ACC112 (cell line): Measurements from ENCODE around the gene SGTA.

ENCODE experiments used
- H2AFZ ChIP-seq: fragments of 200-600 bp; sonication (generic); one replicate; pipeline ENCODE4 v1.6.0; 2017; ENCODE audit warnings: antibody characterized with exemption, low read length; ENCODE audit not compliant: unreplicated experiment
- H3K27ac ChIP-seq: fragments of 200-600 bp; sonication (generic); 2 replicates; pipeline ENCODE4 v1.5.1; 2014; ENCODE audit warnings: low read depth, mild to moderate bottlenecking, antibody characterized with exemption, low read length, moderate library complexity
- H3K27me3 ChIP-seq: fragments of 200-600 bp; sonication (generic); 2 replicates; pipeline ENCODE4 v1.6.1; 2014; ENCODE audit warnings: mild to moderate bottlenecking, antibody characterized with exemption, low read length, moderate library complexity, mixed read lengths; ENCODE audit not compliant: insufficient read depth
- H3K36me3 ChIP-seq: fragments of 200-600 bp; sonication (generic); 2 replicates; pipeline ENCODE4 v1.6.1; 2016; ENCODE audit warnings: mild to moderate bottlenecking, antibody characterized with exemption, low read length, moderate library complexity, mixed read lengths; ENCODE audit not compliant: insufficient read depth
- H3K4me1 ChIP-seq: fragments of 200-600 bp; sonication (generic); one replicate; pipeline ENCODE4 v1.6.1; 2016; ENCODE audit warnings: low read length, mixed read lengths; ENCODE audit not compliant: insufficient read depth, unreplicated experiment, control insufficient read depth
- H3K4me3 ChIP-seq: fragments of 200-600 bp; sonication (generic); 2 replicates; pipeline ENCODE4 v1.5.1; 2014; ENCODE audit warnings: mild to moderate bottlenecking, low read depth, low read length
- H3K79me2 ChIP-seq: fragments of 200-600 bp; sonication (generic); one replicate; pipeline ENCODE4 v1.6.0; 2016; ENCODE audit warnings: low read length; ENCODE audit not compliant: control insufficient read depth, unreplicated experiment, insufficient read depth

Gene SGTA

DNA sequence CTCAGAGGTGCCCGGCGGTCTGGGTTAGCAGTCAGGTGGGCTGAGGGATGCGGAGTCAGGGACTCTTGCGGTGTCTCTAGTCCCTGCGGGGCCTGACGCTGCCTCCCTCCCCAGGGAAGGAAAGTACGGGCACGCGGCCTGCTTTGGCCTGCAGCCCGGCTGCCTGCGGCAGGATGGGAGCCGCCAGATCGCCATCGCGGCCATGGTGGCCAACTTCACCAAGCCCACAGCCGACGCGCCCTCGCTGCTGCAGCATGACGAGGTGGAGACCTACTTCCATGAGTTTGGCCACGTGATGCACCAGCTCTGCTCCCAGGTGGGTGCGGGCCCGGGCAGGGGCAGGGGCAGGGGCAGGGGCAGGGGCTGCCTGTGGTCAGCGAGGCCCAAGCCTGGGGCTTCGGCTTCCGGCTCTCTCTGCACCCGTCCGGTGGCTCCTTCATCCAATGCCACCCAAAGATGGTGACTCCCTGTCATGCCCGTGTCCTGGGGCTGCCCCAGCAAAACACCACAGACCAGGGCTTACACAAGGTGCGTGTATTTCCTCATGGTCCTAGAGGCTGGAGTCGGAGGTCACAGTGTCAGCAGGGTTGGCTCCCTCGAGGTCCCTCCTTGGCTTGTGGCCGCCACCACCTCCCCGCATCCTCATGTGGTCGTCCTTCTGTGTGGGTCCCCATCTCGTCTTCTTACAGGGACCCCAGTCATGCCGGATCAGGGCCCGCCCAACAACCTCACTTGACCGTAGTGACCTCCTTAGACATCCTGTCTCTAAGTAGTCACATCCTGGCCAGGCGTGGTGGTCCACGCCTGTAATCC lies 25.3 kb upstream of the SGTA start:
- H3K36me3 ChIP-seq = no peaks in the 10 kb centered on the region
- H3K79me2 ChIP-seq = no peaks in the 10 kb centered on the region
- H3K4me1 ChIP-seq = no peaks in the 10 kb centered on the region
- no peak overlapping the region for H3K27ac ChIP-seq
- no peak overlapping the region for H2AFZ ChIP-seq
- H3K4me3 ChIP-seq = no peak overlapping the region
- no peaks in the 10 kb centered on the region for H3K27me3 ChIP-seq

DNA sequence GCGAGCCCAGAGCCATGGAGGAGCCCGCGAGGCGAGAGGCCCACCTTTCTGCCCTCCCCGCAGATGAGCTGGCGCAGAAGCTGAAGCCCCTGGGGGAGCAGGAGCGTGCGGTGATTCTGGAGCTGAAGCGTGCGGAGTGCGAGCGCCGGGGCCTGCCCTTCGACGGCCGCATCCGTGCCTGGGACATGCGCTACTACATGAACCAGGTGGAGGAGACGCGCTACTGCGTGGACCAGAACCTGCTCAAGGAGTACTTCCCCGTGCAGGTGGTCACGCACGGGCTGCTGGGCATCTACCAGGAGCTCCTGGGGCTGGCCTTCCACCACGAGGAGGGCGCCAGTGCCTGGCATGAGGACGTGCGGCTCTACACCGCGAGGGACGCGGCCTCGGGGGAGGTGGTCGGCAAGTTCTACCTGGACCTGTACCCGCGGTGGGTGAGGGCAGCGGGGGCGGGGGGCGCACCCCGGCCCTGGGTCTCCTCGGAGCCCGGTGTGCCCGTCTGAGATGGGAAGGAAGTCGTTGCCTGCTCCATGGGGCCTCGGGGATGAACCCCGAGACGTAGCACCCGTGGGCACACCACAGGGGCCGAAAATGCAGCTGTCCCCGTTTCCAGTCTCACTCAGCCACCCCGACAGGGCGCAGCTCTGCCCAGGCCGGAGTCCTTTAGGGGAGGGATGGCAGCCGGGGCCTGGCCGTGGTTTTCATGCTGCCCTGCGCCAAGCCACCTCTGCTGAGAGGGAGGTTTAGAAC lies 24.5 kb upstream of the SGTA start:
- Histone ChIP-seq H3K4me3 (no peak overlapping the region), H3K4me1 (no peaks in the 10 kb centered on the region), H3K79me2 (no peaks in the 10 kb centered on the region), H3K36me3 (no peaks in the 10 kb centered on the region), H3K27ac (no peak overlapping the region), H3K27me3 (no peaks in the 10 kb centered on the region), H2AFZ (no peak overlapping the region)

- Histone ChIP-seq H3K79me2 (no peaks in the 10 kb centered on the region), H3K4me3 (no peak overlapping the region), H3K36me3 (no peaks in the 10 kb centered on the region), H2AFZ (no peak overlapping the region), H3K27ac (no peak overlapping the region), H3K4me1 (no peaks in the 10 kb centered on the region), H3K27me3 (no peaks in the 10 kb centered on the region)
These were observed 23.8 kb upstream of the SGTA start for GRCh38 chr19:2806736-2807378.

DNA sequence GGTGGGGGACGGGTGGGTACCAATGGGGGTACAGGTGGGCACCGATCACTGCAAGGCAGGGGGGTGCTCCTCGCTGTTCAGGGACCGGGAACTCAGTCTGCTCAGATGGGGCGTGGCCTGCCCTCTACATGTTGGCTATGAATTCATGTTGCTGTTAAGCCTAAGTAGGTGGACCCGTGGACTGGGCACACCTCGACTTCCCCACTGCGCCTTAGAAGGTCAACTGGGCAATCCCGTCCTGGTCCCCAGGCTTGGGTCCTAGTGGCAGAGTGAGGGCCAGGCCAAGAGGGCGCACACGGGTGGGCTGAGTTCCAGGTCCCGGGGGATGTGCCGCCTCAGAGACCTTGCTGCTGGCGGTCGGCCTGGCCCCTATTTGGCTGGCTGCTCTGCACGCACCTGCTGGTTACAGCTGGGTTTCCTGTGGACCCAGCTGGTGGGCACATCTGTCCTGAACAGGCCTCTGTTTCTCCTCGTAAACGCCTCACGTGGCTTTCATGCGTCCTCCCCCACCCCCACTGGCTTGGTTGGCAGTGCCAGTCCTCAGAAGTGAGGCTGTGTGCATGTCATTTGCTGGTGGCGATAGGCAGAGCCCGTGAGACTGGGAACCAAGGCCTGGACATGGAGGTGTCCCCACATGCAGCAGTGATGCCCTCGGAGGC lies 23.0 kb upstream of the SGTA start:
- H3K27me3 ChIP-seq = no peaks in the 10 kb centered on the region
- H3K4me3 ChIP-seq = no peak overlapping the region
- H3K27ac ChIP-seq = no peak overlapping the region
- no peaks in the 10 kb centered on the region for H3K4me1 ChIP-seq
- H3K36me3 ChIP-seq = peaks cover 2% of the 10 kb centered on the region; the same call in 1 of the 2 replicates
- no peaks in the 10 kb centered on the region for H3K79me2 ChIP-seq
- no peak overlapping the region for H2AFZ ChIP-seq

DNA sequence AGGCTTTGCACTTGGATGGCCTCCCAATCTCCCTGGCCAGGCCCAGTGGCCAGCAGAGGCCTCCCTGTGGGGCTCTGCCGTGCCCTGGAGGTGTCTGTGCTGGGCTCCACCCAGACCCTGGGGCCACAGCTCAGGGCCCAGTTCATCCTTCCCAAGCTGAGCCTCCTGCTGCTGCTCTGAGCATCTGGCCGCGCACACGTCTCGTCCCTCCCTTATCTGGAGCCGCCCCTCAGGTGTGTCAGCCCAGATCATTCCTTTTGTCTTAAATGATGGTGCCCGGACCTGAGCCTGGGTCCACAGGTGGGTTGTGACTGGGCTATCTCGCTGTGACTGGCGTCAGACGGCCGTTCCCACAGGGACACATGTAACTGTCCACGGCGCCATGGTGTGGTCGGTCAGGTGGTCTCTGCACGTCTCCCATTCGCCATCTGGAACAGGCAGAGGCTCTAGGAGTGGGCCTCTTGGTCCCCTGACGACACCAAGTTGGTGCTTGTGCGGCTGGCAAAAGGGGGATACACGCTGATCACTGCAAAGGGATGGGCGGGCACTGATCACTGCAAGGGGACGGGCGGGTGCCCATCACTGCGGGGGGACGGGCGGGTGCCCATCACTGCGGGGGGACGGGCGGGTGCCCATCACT lies 22.3 kb upstream of the SGTA start:
- Histone ChIP-seq H2AFZ (no peak overlapping the region), H3K79me2 (no peaks in the 10 kb centered on the region), H3K27ac (no peak overlapping the region), H3K27me3 (no peaks in the 10 kb centered on the region), H3K4me3 (no peak overlapping the region), H3K4me1 (no peaks in the 10 kb centered on the region), H3K36me3 (peaks cover 5% of the 10 kb centered on the region; the same call in 1 of the 2 replicates)

GRCh38 chr19:2804156-2805004 lies 21.3 kb upstream of the SGTA start:
- Histone ChIP-seq H3K36me3 (peaks cover 5% of the 10 kb centered on the region; the same call in 1 of the 2 replicates), H3K27me3 (no peaks in the 10 kb centered on the region), H3K4me3 (no peak overlapping the region), H3K4me1 (no peaks in the 10 kb centered on the region), H3K27ac (no peak overlapping the region), H3K79me2 (no peaks in the 10 kb centered on the region), H2AFZ (no peak overlapping the region)

DNA sequence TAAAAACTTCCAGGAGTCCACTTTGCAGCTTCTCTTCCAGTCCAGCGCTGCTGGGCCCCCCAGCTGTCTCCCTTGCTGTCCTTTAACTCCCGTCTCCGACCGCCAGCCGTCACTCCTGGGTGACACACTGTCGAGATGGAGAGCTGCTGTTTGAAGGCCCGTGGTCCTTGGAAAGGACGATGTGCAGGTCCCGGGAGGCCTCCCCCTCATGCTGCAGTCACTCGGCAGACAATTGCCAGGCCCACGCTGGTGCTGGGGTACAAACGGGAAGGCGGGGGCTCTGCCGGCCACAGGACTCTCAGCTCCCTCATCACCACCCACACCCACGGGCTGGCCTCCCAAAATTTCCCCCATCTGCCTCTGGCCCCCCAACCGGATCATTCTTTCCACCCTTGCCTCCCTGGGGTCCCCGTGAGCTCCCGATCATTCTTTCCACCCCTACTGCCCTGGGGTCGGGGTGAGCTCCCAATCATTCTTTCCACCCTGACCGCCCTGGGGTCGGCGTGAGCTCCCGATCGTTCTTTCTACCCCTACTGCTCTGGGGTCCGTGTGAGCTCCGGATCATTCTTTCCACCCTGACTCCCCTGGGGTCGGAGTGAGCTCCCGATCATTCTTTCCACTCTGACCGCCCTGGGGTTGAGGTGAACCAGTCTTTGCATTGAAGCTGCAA lies 20.5 kb upstream of the SGTA start:
- Histone ChIP-seq H3K27ac (no peak overlapping the region), H3K4me3 (no peak overlapping the region), H3K4me1 (no peaks in the 10 kb centered on the region), H3K36me3 (peaks cover 5% of the 10 kb centered on the region; the same call in 1 of the 2 replicates), H3K79me2 (no peaks in the 10 kb centered on the region), H2AFZ (no peak overlapping the region), H3K27me3 (no peaks in the 10 kb centered on the region)

DNA sequence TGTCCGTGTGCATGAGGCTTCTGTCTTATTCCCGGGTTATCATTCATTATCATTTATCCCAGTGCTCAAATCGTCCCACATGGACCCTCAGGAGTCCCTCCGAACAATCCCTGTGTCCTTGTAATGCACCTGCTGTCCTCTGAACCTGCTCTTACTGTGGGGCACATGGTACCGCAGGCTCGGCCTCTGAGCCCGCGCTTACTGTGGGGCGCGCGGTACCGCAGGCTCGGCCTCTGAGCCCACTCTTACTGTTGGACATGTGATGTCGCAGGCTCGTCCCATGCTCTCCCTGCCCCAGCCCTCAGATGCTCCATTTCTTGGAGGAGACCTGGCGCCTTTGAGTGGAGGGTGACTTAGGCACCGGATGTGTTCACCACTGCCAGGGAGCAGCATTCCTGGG lies 19.8 kb upstream of the SGTA start:
- H3K4me1 ChIP-seq = no peaks in the 10 kb centered on the region
- H3K4me3 ChIP-seq = no peak overlapping the region
- no peak overlapping the region for H2AFZ ChIP-seq
- no peaks in the 10 kb centered on the region for H3K27me3 ChIP-seq
- no peak overlapping the region for H3K27ac ChIP-seq
- H3K36me3 ChIP-seq = peaks cover 5% of the 10 kb centered on the region; the same call in 1 of the 2 replicates
- no peaks in the 10 kb centered on the region for H3K79me2 ChIP-seq

DNA sequence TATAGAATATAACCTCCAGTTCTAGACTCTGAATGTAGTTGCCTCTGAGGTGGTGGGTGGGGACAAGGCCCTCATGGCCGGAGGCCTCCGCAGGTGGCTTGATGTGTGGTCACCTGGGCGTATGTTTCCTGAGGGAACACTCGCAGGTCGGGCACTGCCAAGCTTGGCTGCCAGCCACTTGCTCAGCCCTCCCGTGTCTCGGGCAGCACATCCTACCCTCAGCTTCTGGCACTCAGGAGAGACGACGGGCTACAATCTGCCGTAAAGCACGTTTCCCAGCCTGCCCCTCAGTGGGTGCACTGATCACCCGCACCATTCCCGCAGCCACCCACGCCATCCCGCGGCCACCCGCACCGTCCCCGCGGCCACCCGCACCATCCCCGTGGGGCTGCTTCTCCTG lies 17.4 kb upstream of the SGTA start:
- no peaks in the 10 kb centered on the region for H3K79me2 ChIP-seq
- peaks cover 7% of the 10 kb centered on the region; the same call in 1 of the 2 replicates for H3K36me3 ChIP-seq
- H2AFZ ChIP-seq = no peak overlapping the region
- H3K4me1 ChIP-seq = no peaks in the 10 kb centered on the region
- no peak overlapping the region for H3K27ac ChIP-seq
- no peak overlapping the region for H3K4me3 ChIP-seq
- H3K27me3 ChIP-seq = no peaks in the 10 kb centered on the region
